Neural cell (in vitro differentiated cells): Measurements from ENCODE around the gene PDE7B. TPM values are rescaled to one million over a fixed set of nuclear protein-coding genes. Genes with fewer than 3 reads are reported as not detected.

Source experiments
- H2AFZ ChIP-seq: fragments of 200-600, 300-800 bp; sonication (generic), shearing (Covaris generic); 2 replicates; pipeline ENCODE4 v1.6.0; 2014; ENCODE audit warnings: low read depth, mild to moderate bottlenecking, antibody characterized with exemption, low read length, moderate library complexity
- H3F3A ChIP-seq: fragments of 200-600 bp; shearing (Covaris generic); 2 replicates; pipeline ENCODE4 v1.6.1; 2016; ENCODE audit warnings: mild to moderate bottlenecking, moderate library complexity, mixed read lengths, antibody characterized with exemption, low read length; ENCODE audit not compliant: insufficient read depth, poor library complexity, severe bottlenecking
- H3K27ac ChIP-seq: fragments of 200-600, 300-800 bp; sonication (generic), shearing (Covaris generic); 2 replicates; pipeline ENCODE4 v1.5.1; 2014; ENCODE audit warnings: mild to moderate bottlenecking, low read length, moderate library complexity
- H3K27me3 ChIP-seq: fragments of 300-800, 200-600 bp; sonication (generic), shearing (Covaris generic); 2 replicates; pipeline ENCODE4 v1.6.0; 2014; ENCODE audit warnings: mild to moderate bottlenecking, low read depth, low read length, moderate library complexity; ENCODE audit not compliant: insufficient read depth
- H3K36me3 ChIP-seq: fragments of 300-800, 200-600 bp; sonication (generic), shearing (Covaris generic); 2 replicates; pipeline ENCODE4 v1.5.1; 2014; ENCODE audit warnings: mild to moderate bottlenecking, antibody characterized with exemption, low read length, moderate library complexity; ENCODE audit not compliant: insufficient read depth
- H3K4me2 ChIP-seq: fragments of 300-800, 200-600 bp; sonication (generic), shearing (Covaris generic); 2 replicates; pipeline ENCODE4 v1.6.0; 2014; ENCODE audit warnings: mild to moderate bottlenecking, low read length
- H3K4me3 ChIP-seq: fragments of 300-800, 200-600 bp; sonication (generic), shearing (Covaris generic); 2 replicates; pipeline ENCODE4 v1.5.1; 2014; ENCODE audit warnings: mild to moderate bottlenecking, low read length, moderate library complexity
- H3K79me2 ChIP-seq: fragments of 200-600 bp; shearing (Covaris generic); replicated peaks from 2 replicates; pipeline ENCODE4 v1.6.0; 2014; ENCODE audit warnings: mild to moderate bottlenecking, low read length, moderate library complexity; ENCODE audit not compliant: insufficient read depth
- H3K9ac ChIP-seq: fragments of 300-800, 200-600 bp; sonication (generic), shearing (Covaris generic); 2 replicates; pipeline ENCODE4 v1.6.1; 2016; ENCODE audit warnings: mild to moderate bottlenecking, low read length, mixed read lengths
- H3K9me2 ChIP-seq: fragments of 200-600 bp; shearing (Covaris generic); 2 replicates; pipeline ENCODE4 v1.6.1; 2016; ENCODE audit warnings: mild to moderate bottlenecking, low read length, mixed read lengths; ENCODE audit not compliant: insufficient read depth
- H3K9me3 ChIP-seq: fragments of 200-600, 300-800 bp; sonication (generic), shearing (Covaris generic); 2 replicates; pipeline ENCODE4 v1.6.1; 2016; ENCODE audit warnings: mild to moderate bottlenecking, mixed run types, low read length, moderate library complexity, mixed read lengths
- H4K20me1 ChIP-seq: fragments of 200-600 bp; shearing (Covaris generic); 2 replicates; pipeline ENCODE4 v1.6.1; 2016; ENCODE audit warnings: mild to moderate bottlenecking, mixed run types; ENCODE audit not compliant: insufficient read depth
- CTCF ChIP-seq: fragments of 450-650 bp; IDR thresholded peaks from 2 replicates; pipeline ENCODE4 v1.5.1; 2014; ENCODE audit warnings: antibody characterized with exemption, mild to moderate bottlenecking, moderate library complexity; ENCODE audit not compliant: poor library complexity, severe bottlenecking
- EP300 ChIP-seq: fragments of 450-650 bp; conservative IDR thresholded peaks from 2 replicates; pipeline ENCODE4 v1.6.1; 2014; ENCODE audit warnings: antibody characterized with exemption, mild to moderate bottlenecking, moderate library complexity; ENCODE audit not compliant: poor library complexity, severe bottlenecking
- EZH2 ChIP-seq: fragments of 200-600, 300-800 bp; shearing (Covaris generic), sonication (generic); IDR thresholded peaks from 2 replicates; pipeline ENCODE4 v1.6.1; 2014; ENCODE audit warnings: antibody characterized with exemption, low read length, borderline replicate concordance, mild to moderate bottlenecking; ENCODE audit not compliant: insufficient read depth, poor library complexity, severe bottlenecking
- MXI1 ChIP-seq: fragments of 450-650 bp; conservative IDR thresholded peaks from 2 replicates; pipeline ENCODE4 v1.6.1; 2014; ENCODE audit warnings: antibody characterized with exemption, mild to moderate bottlenecking; ENCODE audit not compliant: poor library complexity, severe bottlenecking
- POLR2AphosphoS5 ChIP-seq: IDR thresholded peaks from 2 replicates; pipeline ENCODE4 v1.6.1; 2012
- RAD21 ChIP-seq: fragments of 450-650 bp; conservative IDR thresholded peaks from 2 replicates; pipeline ENCODE4 v1.6.1; 2014; ENCODE audit warnings: antibody characterized with exemption, mild to moderate bottlenecking, moderate library complexity
- REST ChIP-seq: IDR thresholded peaks from 2 replicates; pipeline ENCODE4 v1.6.1; 2012; ENCODE audit warnings: borderline replicate concordance
- SMC3 ChIP-seq: fragments of 450-650 bp; conservative IDR thresholded peaks from 2 replicates; pipeline ENCODE4 v1.6.1; 2014; ENCODE audit warnings: antibody characterized with exemption, mild to moderate bottlenecking, moderate library complexity; ENCODE audit not compliant: poor library complexity
- TAF1 ChIP-seq: IDR thresholded peaks from 2 replicates; pipeline ENCODE4 v1.6.1; 2012; ENCODE audit warnings: low read depth
- polyA plus RNA-seq: library from polyadenylated mRNA; depleted of rRNA; stranded (reverse); fragments of >200 nt; gene quantifications from 2 replicates; pipeline ENCODE4 v1.2.3, GENCODE V29; 2014

Gene PDE7B
- polyA plus RNA-seq, 1 donor from 2014 or later, result 5.9 TPM

- no peaks in the 10 kb centered on the region for H3K27me3 ChIP-seq
- no peak overlapping the region for H2AFZ ChIP-seq
- TF ChIP-seq EP300 (no peak), POLR2AphosphoS5 (no peak), CTCF (no peak), REST (no peak), SMC3 (no peak), MXI1 (no peak), RAD21 (no peak), EZH2 (no peak), TAF1 (no peak)
- no peak overlapping the region for H3K4me3 ChIP-seq
- H3K79me2 ChIP-seq, result no peaks in the 10 kb centered on the region
- no peaks in the 10 kb centered on the region for H3K9me3 ChIP-seq
- H3K4me2 ChIP-seq, result no peak overlapping the region
- H3K36me3 ChIP-seq, result no peaks in the 10 kb centered on the region
- no peak overlapping the region for H3K27ac ChIP-seq
- H3K9ac ChIP-seq, result no peak overlapping the region
- H3F3A ChIP-seq, result no peaks in the 10 kb centered on the region
- H3K9me2 ChIP-seq, result no peaks in the 10 kb centered on the region
- no peaks in the 10 kb centered on the region for H4K20me1 ChIP-seq
Observed at GRCh38 chr6:136175873-136176272, 324.4 kb downstream of the PDE7B start.

- Histone ChIP-seq H3K27ac (no peak overlapping the region), H2AFZ (no peak overlapping the region)
Observed at GRCh38 chr6:136178749-136179148, 327.2 kb downstream of the PDE7B start.

More at GRCh38 chr6:136178749-136179148, 327.2 kb downstream of the PDE7B start:
- Histone ChIP-seq H3K9ac (no peak overlapping the region), H3K4me3 (no peak overlapping the region), H3K79me2 (no peaks in the 10 kb centered on the region), H3K36me3 (no peaks in the 10 kb centered on the region), H3F3A (no peaks in the 10 kb centered on the region), H3K27me3 (no peaks in the 10 kb centered on the region), H3K4me2 (no peak overlapping the region), H3K9me3 (no peaks in the 10 kb centered on the region), H4K20me1 (no peaks in the 10 kb centered on the region), H3K9me2 (no peaks in the 10 kb centered on the region)
- TF ChIP-seq MXI1 (no peak), CTCF (no peak), POLR2AphosphoS5 (no peak), EP300 (no peak), REST (no peak), EZH2 (no peak), TAF1 (no peak), RAD21 (no peak), SMC3 (no peak)
